ENCODE measurements around the gene PRKAB2. TPM values are rescaled to one million over a fixed set of nuclear protein-coding genes. Genes with fewer than 3 reads are reported as not detected.
"Not testable (repeated sequence)": the region's sequence is repeated elsewhere in the genome, so short reads cannot be mapped to it uniquely, and the experiment has no call there.

The PRKAB2 gene
- total and polyA plus RNA-seq, 5 experiments from 2014 or later: 2.3 to 20.2 (median 4.3) TPM

- DNase-seq: no peak
- H3K4me3 Mint-ChIP-seq: no peak overlapping the region
- H3K27ac Mint-ChIP-seq: no peak overlapping the region
- POLR2A ChIA-PET: no interaction called here
- H3K4me1 Mint-ChIP-seq: no peaks in the 10 kb centered on the region
- H3K9me3 Mint-ChIP-seq: no peaks in the 10 kb centered on the region
- no peak for ATAC-seq
- H3K36me3 Mint-ChIP-seq: peaks cover 0 to 2% (median 0%) of the 10 kb centered on the region in 3 donors
- H3K27me3 Mint-ChIP-seq: peaks cover 0 to 12% (median 6%) of the 10 kb centered on the region in 5 donors
These were observed 56.8 kb downstream of the PRKAB2 start for GRCh38 chr1:147115496-147115895.

GRCh38 chr1:147115079-147115478, 57.2 kb downstream of the PRKAB2 start:
- H3K4me1 Mint-ChIP-seq, H3K36me3 Mint-ChIP-seq, H3K4me3 Mint-ChIP-seq, H3K9me3 Mint-ChIP-seq, ATAC-seq, POLR2A ChIA-PET, H3K27ac Mint-ChIP-seq, DNase-seq: not testable (repeated sequence)
- peaks cover 0 to 12% (median 6%) of the 10 kb centered on the region in 5 donors for H3K27me3 Mint-ChIP-seq

DNA sequence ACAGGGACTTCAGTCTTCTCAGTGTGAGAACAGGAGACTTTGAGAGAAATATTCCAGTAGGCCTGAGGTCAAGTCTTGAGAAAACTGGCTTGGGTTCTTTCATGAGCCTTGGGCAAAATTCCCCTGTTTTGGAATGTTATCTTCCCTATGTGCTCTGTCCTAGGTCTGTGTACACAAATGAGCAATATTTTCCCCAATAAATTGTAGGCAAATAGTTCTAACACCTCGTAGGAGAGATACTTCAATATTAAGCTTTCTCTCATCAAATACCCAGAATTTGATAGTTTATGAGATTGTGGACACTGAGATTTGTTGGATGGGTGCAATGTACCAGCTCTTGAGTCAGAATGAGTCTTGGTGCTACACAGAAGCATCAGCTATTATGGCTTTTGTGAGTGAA, 57.9 kb downstream of the PRKAB2 start:
- H3K4me3 Mint-ChIP-seq, H3K36me3 Mint-ChIP-seq, POLR2A ChIA-PET, H3K9me3 Mint-ChIP-seq, H3K27ac Mint-ChIP-seq, H3K4me1 Mint-ChIP-seq, ATAC-seq, DNase-seq: not testable (repeated sequence)
- H3K27me3 Mint-ChIP-seq: peaks cover 5 to 11% (median 9%) of the 10 kb centered on the region in 5 donors

GRCh38 chr1:147111381-147112130, 60.7 kb downstream of the PRKAB2 start:
- Mint-ChIP-seq H3K4me1 (no peaks in the 10 kb centered on the region), H3K27me3 (peaks cover 5 to 20% (median 10%) of the 10 kb centered on the region in 5 donors), H3K9me3 (no peaks in the 10 kb centered on the region), H3K4me3 (no peak overlapping the region), H3K27ac (no peak overlapping the region), H3K36me3 (no peaks in the 10 kb centered on the region)
- ATAC-seq: no peak
- no peak for DNase-seq
- POLR2A ChIA-PET: no interaction called here

- no peak overlapping the region for H3K4me3 Mint-ChIP-seq
- DNase-seq (no peak), ATAC-seq (no peak)
- peaks cover 5 to 20% (median 14%) of the 10 kb centered on the region in 5 donors for H3K27me3 Mint-ChIP-seq
- H3K4me1 Mint-ChIP-seq: no peaks in the 10 kb centered on the region
- H3K9me3 Mint-ChIP-seq: no peaks in the 10 kb centered on the region
- H3K36me3 Mint-ChIP-seq: no peaks in the 10 kb centered on the region
- H3K27ac Mint-ChIP-seq: no peak overlapping the region
- POLR2A ChIA-PET: no interaction called here
These were observed 61.4 kb downstream of the PRKAB2 start for GRCh38 chr1:147110872-147111271.

DNA sequence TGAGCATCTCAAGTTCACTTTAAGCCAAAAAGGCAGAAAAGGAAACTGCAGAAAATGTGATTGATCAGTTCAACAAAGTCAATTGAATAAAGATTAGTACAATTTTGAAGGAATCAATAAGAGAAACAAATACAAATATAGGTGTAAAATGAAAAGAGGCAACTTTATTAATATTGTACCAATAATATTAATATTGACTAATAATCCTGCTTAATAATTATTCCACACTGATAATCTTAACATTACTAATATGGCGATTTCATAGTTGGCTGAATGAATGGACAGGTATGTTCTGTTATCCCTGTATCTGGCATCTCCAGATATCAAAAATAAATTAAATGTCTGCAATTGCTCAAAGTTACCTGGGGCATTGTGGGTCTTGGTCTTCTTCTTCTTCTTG, 61.8 kb downstream of the PRKAB2 start:
- H3K27me3 Mint-ChIP-seq: peaks cover 5 to 20% (median 14%) of the 10 kb centered on the region in 5 donors
- POLR2A ChIA-PET: no interaction called here
- no peak overlapping the region for H3K27ac Mint-ChIP-seq
- no peaks in the 10 kb centered on the region for H3K4me1 Mint-ChIP-seq
- no peaks in the 10 kb centered on the region for H3K9me3 Mint-ChIP-seq
- DNase-seq: no peak
- no peak for ATAC-seq
- no peaks in the 10 kb centered on the region for H3K36me3 Mint-ChIP-seq
- H3K4me3 Mint-ChIP-seq: no peak overlapping the region

- H3K4me1 Mint-ChIP-seq: no peaks in the 10 kb centered on the region
- H3K27me3 Mint-ChIP-seq: peaks cover 5 to 20% (median 14%) of the 10 kb centered on the region in 5 donors
- no peaks in the 10 kb centered on the region for H3K9me3 Mint-ChIP-seq
- POLR2A ChIA-PET: no interaction called here
- H3K36me3 Mint-ChIP-seq: no peaks in the 10 kb centered on the region
- no peak overlapping the region for H3K4me3 Mint-ChIP-seq
- H3K27ac Mint-ChIP-seq: peak overlapping the region in 1 of 10 donors; percentile 20
- DNase-seq (no peak), ATAC-seq (no peak)
These were observed 62.5 kb downstream of the PRKAB2 start for GRCh38 chr1:147109762-147110161.

GRCh38 chr1:147109041-147109440, 63.2 kb downstream of the PRKAB2 start:
- Mint-ChIP-seq H3K9me3 (no peaks in the 10 kb centered on the region), H3K4me1 (no peaks in the 10 kb centered on the region), H3K27me3 (peaks cover 5 to 20% (median 14%) of the 10 kb centered on the region in 5 donors), H3K36me3 (no peaks in the 10 kb centered on the region), H3K4me3 (no peak overlapping the region), H3K27ac (no peak overlapping the region)
- DNase-seq (no peak), ATAC-seq (no peak)
- POLR2A ChIA-PET: no interaction called here

DNA sequence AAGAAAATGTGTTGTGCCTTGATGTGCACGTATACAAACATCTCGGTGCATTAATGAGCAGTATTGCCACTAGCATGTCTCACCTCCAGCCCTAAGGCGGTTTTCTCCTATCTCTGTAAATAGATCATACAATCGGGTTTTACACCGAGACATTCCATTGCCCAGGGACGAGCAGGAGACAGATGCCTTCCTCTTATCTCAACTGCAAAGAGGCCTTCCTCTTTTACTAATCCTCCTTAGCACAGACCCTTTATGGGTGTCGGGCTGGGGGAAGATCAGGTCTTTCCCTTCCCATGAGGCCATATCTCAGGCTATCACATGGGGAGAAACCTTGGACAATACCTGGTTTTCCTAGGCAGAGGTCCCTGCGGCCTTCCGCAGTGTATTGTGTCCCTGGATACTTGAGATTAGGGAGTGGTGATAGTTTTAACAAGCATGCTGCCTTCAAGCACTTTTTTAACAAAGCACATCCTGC, 65.8 kb downstream of the PRKAB2 start:
- ATAC-seq, H3K4me3 Mint-ChIP-seq, DNase-seq, H3K4me1 Mint-ChIP-seq, H3K36me3 Mint-ChIP-seq, POLR2A ChIA-PET, H3K9me3 Mint-ChIP-seq, H3K27ac Mint-ChIP-seq: not testable (repeated sequence)
- peaks cover 5 to 29% (median 15%) of the 10 kb centered on the region in 5 donors for H3K27me3 Mint-ChIP-seq

DNA sequence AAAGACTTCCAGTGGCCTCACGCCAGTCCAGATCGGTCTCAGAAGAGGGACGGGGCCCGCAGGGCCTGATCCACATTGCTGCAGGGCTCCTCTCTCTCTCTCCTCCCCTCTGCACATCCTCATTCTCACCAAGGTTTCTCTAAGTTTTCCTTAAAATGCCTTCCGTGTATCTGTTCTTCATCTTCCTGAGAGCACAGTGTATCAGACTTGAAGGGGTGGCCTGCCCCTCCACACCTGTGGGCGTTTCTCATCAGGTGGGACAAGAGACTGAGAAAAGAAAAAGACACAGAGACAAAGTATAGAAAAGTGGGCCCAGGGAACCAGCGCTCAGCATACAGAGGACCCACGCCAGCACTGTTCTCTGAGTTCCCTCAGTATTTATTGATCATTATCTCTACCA, 66.4 kb downstream of the PRKAB2 start:
- Mint-ChIP-seq H3K36me3 (no peaks in the 10 kb centered on the region), H3K27me3 (peaks cover 5 to 34% (median 18%) of the 10 kb centered on the region in 5 donors), H3K4me3 (no peak overlapping the region), H3K4me1 (no peaks in the 10 kb centered on the region), H3K27ac (no peak overlapping the region), H3K9me3 (no peaks in the 10 kb centered on the region)
- POLR2A ChIA-PET: no interaction called here
- DNase-seq (no peak), ATAC-seq (no peak)

Other genes with a start within 250 kb of the PRKAB2 start
- 10 to 100 TPM; 40.1 to 42.8 TPM for gene NBPF12, start 234.1 kb downstream of the PRKAB2 start, total RNA-seq
- 1 to 10 TPM; 1.6 to 5.5 (median 3.1) TPM for gene NBPF12, start 234.1 kb downstream of the PRKAB2 start, polyA plus RNA-seq
- 1 to 10 TPM in 1 of 2 experiments, under 1 TPM in 1; 0.91 to 1.2 TPM for gene FMO5, start 52.9 kb upstream of the PRKAB2 start, total RNA-seq
- under 1 TPM; 0.16 to 0.43 (median 0.22) TPM for gene FMO5, start 52.9 kb upstream of the PRKAB2 start, polyA plus RNA-seq
- gene CHD1L, start 70.2 kb upstream of the PRKAB2 start, total RNA-seq: 10 to 100 TPM; 36.3 to 38.5 TPM
- 10 to 100 TPM; 17.6 to 25.5 (median 21.9) TPM for gene CHD1L, start 70.2 kb upstream of the PRKAB2 start, polyA plus RNA-seq